ENCODE data around the gene TRAF2.

The TRAF2 gene

GRCh38 chr9:136963341-136963740 is 77.0 kb downstream of the TRAF2 start:
- Histone ChIP-seq H3K27ac (ENCODE audit: low read length) (no peak overlapping the region), H3K36me3 (replicated peaks; ENCODE audit: low read depth, low read length) (no peaks in the 10 kb centered on the region), H3K79me2 (ENCODE audit: low read length) (no peaks in the 10 kb centered on the region), H3K4me3 (ENCODE audit: low read length) (no peak overlapping the region), H4K20me1 (ENCODE audit: insufficient read depth, low read length) (no peaks in the 10 kb centered on the region), H3K4me2 (ENCODE audit: low read length) (no peak overlapping the region), H3K9me3 (ENCODE audit: insufficient read depth, low read length) (no peaks in the 10 kb centered on the region), H3K27me3 (ENCODE audit: low read depth, low read length) (no peaks in the 10 kb centered on the region), H3K9ac (ENCODE audit: low read length) (no peak overlapping the region), H2AFZ (ENCODE audit: low read depth, low read length) (no peak overlapping the region), H3K4me1 (ENCODE audit: low read length) (no peaks in the 10 kb centered on the region)
- no peak for TF ChIP-seq EZH2phosphoT487 (IDR thresholded peaks at IDR 0.05; ENCODE audit: low read depth)
- TF ChIP-seq CTCF (IDR thresholded peaks at IDR 0.05; ENCODE audit: low read depth, low read length): no peak

- TF ChIP-seq CTCF (IDR thresholded peaks at IDR 0.05; ENCODE audit: low read depth, low read length): no peak
- TF ChIP-seq EZH2phosphoT487 (IDR thresholded peaks at IDR 0.05; ENCODE audit: low read depth): no peak
- no peaks in the 10 kb centered on the region for H3K79me2 ChIP-seq (ENCODE audit: low read length)
- H3K27ac ChIP-seq (ENCODE audit: low read length): no peak overlapping the region
- H3K4me1 ChIP-seq (ENCODE audit: low read length): no peaks in the 10 kb centered on the region
- H3K4me2 ChIP-seq (ENCODE audit: low read length): no peak overlapping the region
- H4K20me1 ChIP-seq (ENCODE audit: insufficient read depth, low read length): no peaks in the 10 kb centered on the region
- H2AFZ ChIP-seq (ENCODE audit: low read depth, low read length): no peak overlapping the region
- H3K9ac ChIP-seq (ENCODE audit: low read length): no peak overlapping the region
- H3K9me3 ChIP-seq (ENCODE audit: insufficient read depth, low read length): no peaks in the 10 kb centered on the region
- H3K36me3 ChIP-seq (replicated peaks; ENCODE audit: low read depth, low read length): no peaks in the 10 kb centered on the region
- no peak overlapping the region for H3K4me3 ChIP-seq (ENCODE audit: low read length)
- no peaks in the 10 kb centered on the region for H3K27me3 ChIP-seq (ENCODE audit: low read depth, low read length)
Measured at GRCh38 chr9:136963751-136964150, 77.4 kb downstream of the TRAF2 start.

GRCh38 chr9:136964171-136964689 is 77.9 kb downstream of the TRAF2 start:
- no peak overlapping the region for H3K4me2 ChIP-seq (ENCODE audit: low read length)

GRCh38 chr9:136964833-136965422 is 78.6 kb downstream of the TRAF2 start:
- Histone ChIP-seq H3K4me3 (ENCODE audit: low read length) (no peak overlapping the region), H3K4me1 (ENCODE audit: low read length) (no peaks in the 10 kb centered on the region), H3K9me3 (ENCODE audit: insufficient read depth, low read length) (no peaks in the 10 kb centered on the region), H4K20me1 (ENCODE audit: insufficient read depth, low read length) (no peaks in the 10 kb centered on the region), H3K4me2 (ENCODE audit: low read length) (no peak overlapping the region), H2AFZ (ENCODE audit: low read depth, low read length) (no peak overlapping the region), H3K27me3 (ENCODE audit: low read depth, low read length) (no peaks in the 10 kb centered on the region), H3K9ac (ENCODE audit: low read length) (no peak overlapping the region), H3K79me2 (ENCODE audit: low read length) (no peaks in the 10 kb centered on the region), H3K36me3 (replicated peaks; ENCODE audit: low read depth, low read length) (no peaks in the 10 kb centered on the region), H3K27ac (ENCODE audit: low read length) (no peak overlapping the region)
- no peak for TF ChIP-seq CTCF (IDR thresholded peaks at IDR 0.05; ENCODE audit: low read depth, low read length)
- no peak for TF ChIP-seq EZH2phosphoT487 (IDR thresholded peaks at IDR 0.05; ENCODE audit: low read depth)

More at GRCh38 chr9:136964171-136964689, 77.9 kb downstream of the TRAF2 start:
- Histone ChIP-seq H2AFZ (ENCODE audit: low read depth, low read length) (no peak overlapping the region), H3K36me3 (replicated peaks; ENCODE audit: low read depth, low read length) (no peaks in the 10 kb centered on the region), H3K79me2 (ENCODE audit: low read length) (no peaks in the 10 kb centered on the region), H3K9ac (ENCODE audit: low read length) (no peak overlapping the region), H3K27ac (ENCODE audit: low read length) (no peak overlapping the region), H3K27me3 (ENCODE audit: low read depth, low read length) (no peaks in the 10 kb centered on the region), H3K4me3 (ENCODE audit: low read length) (no peak overlapping the region), H4K20me1 (ENCODE audit: insufficient read depth, low read length) (no peaks in the 10 kb centered on the region), H3K4me1 (ENCODE audit: low read length) (no peaks in the 10 kb centered on the region), H3K9me3 (ENCODE audit: insufficient read depth, low read length) (no peaks in the 10 kb centered on the region)
- TF ChIP-seq CTCF (IDR thresholded peaks at IDR 0.05; ENCODE audit: low read depth, low read length): no peak
